Breast epithelium (tissue), 4 donors: ENCODE results near the gene CCDC27. TPM values are rescaled to one million over a fixed set of nuclear protein-coding genes. Genes with fewer than 3 reads are reported as not detected.
A peak's percentile ranks its signal among the peaks of the same experiment; 100 is the strongest.

Source experiments
- DNase-seq, 2 donors: peaks; one replicate each; pipeline ENCODE4 v3.0.0-alpha.2; 2019; ENCODE audit warnings: low spot score in 2 of 2
- H3K27ac ChIP-seq, 2 donors: fragments of 200-600 bp; sonication (generic) in 1 of 2; one replicate each; pipeline ENCODE4 v1.5.1; 2016 to 2019; ENCODE audit warnings: mild to moderate bottlenecking in 1 of 2
- H3K27me3 ChIP-seq, 2 donors: fragments of 200-600 bp; sonication (generic) in 1 of 2; one replicate each; pipeline versions ENCODE4 v1.5.1 to v1.6.0; 2017 to 2019; ENCODE audit warnings: control low read depth in 1 of 2, mild to moderate bottlenecking in 1 of 2
- H3K36me3 ChIP-seq: fragments of 200-600 bp; one replicate; pipeline ENCODE4 v1.5.1; 2019
- H3K4me1 ChIP-seq, 2 donors: fragments of 200-600 bp; sonication (generic); one replicate each; pipeline ENCODE4 v1.5.1; 2016 to 2019; ENCODE audit warnings: control low read depth in 1 of 2
- H3K4me3 ChIP-seq, 3 donors: fragments of 200-600 bp; sonication (generic); 1 replicate in 2 of 3; 2 replicates in 1 of 3; pipeline ENCODE4 v1.5.1; 2016 to 2019; ENCODE audit warnings: mild to moderate bottlenecking in 3 of 3, moderate library complexity in 2 of 3
- H3K9me3 ChIP-seq, 2 donors: fragments of 200-600 bp; sonication (generic) in 1 of 2; one replicate each; pipeline ENCODE4 v1.5.1; 2016 to 2019; ENCODE audit warnings: control low read depth in 1 of 2
- CTCF ChIP-seq, 3 donors: fragments of 450-650 bp; IDR thresholded peaks; one replicate each; pipeline ENCODE4 v1.5.1; 2016 to 2017; ENCODE audit warnings: antibody characterized with exemption in 3 of 3, mild to moderate bottlenecking in 3 of 3, moderate library complexity in 3 of 3
- POLR2A ChIP-seq: fragments of 450-650 bp; IDR thresholded peaks from one replicate; pipeline ENCODE4 v1.6.1; 2016; ENCODE audit warnings: antibody characterized with exemption, mild to moderate bottlenecking, moderate library complexity
- POLR2AphosphoS5 ChIP-seq, 3 donors: sonication (generic); formaldehyde crosslinking; IDR thresholded peaks; one replicate each; pipeline ENCODE4 v1.6.1; 2017; ENCODE audit warnings: antibody characterized with exemption in 3 of 3
- intact Hi-C: fragments of 100-400 bp; cut with DNase I; formaldehyde crosslinking; loops from one replicate; pipeline ENCODE4 v1.15.1; 2023; ENCODE audit warnings: low total_unique reads
- total RNA-seq, 3 donors: library from RNA; depleted of rRNA; stranded (reverse); fragments of >200 nt; gene quantifications; one replicate each; pipeline ENCODE4 v1.1.0, GENCODE V29; 2016

Gene CCDC27
- total RNA-seq, 3 donors from 2014 or later, result not detected

DNA sequence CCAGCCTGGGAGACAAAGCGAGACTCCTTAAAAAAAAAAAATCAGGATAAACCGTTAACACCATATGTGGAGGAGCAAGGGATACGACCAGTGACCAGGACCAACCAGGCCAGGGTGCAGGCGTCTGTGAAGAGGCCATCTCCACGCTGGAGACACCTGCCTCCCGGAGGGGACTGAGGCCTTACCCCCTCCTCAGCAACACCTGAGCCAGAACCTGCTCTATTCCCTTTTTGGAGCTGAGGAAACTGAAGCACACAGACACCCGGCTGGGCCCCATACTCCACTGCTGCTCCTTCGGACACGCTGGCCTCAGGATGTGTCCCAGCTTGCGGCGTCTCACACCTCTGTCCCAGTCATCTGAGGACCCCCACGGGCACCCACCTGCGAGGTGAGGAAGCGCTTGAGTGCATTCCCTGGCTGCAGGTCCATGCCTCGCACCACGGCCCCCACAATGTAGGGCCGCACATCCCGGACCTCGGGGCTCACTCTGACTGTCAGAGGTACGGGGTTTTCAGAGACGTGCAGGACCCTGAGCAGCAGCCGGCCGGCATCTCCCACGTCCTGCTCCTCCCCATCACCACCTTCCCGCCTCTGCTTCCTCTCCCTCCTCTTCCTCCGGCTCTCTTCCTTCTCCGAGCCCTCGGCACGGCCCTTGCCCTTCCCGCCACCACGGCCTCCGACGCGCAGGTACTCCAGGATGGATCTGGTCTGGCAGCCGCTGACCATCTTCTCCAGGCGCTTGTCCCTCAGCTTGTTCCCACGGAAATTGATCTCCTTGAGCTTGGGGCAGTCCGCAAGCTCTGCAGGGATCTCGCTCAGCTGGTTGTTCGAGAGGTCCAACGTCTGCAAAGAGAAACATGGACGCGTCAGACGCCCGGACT lies 34.5 kb downstream of the CCDC27 start:
- intact Hi-C loops, result no loop called here
- no peak overlapping the region for H3K27ac ChIP-seq
- no peak overlapping the region for H3K4me3 ChIP-seq
- no peak for DNase-seq
- TF ChIP-seq POLR2AphosphoS5 (IDR thresholded peaks at IDR 0.05) (no peak), POLR2A (no peak), CTCF (IDR thresholded peaks at IDR 0.05) (no peak)
- peaks cover 5% of the 10 kb centered on the region for H3K36me3 ChIP-seq
- no peaks in the 10 kb centered on the region for H3K27me3 ChIP-seq
- H3K9me3 ChIP-seq, result no peaks in the 10 kb centered on the region
- peaks cover 0 to 6% of the 10 kb centered on the region in 2 donors for H3K4me1 ChIP-seq

- Histone ChIP-seq H3K4me3 (no peak overlapping the region), H3K4me1 (peaks cover 0 to 6% of the 10 kb centered on the region in 2 donors), H3K27ac (no peak overlapping the region), H3K27me3 (no peaks in the 10 kb centered on the region), H3K36me3 (peaks cover 5% of the 10 kb centered on the region), H3K9me3 (no peaks in the 10 kb centered on the region)
- intact Hi-C loops, result no loop called here
- DNase-seq, result no peak
- TF ChIP-seq CTCF (IDR thresholded peaks at IDR 0.05) (no peak), POLR2AphosphoS5 (IDR thresholded peaks at IDR 0.05) (no peak), POLR2A (no peak)
Measured at GRCh38 chr1:3787349-3787715, 35.1 kb downstream of the CCDC27 start.

DNA sequence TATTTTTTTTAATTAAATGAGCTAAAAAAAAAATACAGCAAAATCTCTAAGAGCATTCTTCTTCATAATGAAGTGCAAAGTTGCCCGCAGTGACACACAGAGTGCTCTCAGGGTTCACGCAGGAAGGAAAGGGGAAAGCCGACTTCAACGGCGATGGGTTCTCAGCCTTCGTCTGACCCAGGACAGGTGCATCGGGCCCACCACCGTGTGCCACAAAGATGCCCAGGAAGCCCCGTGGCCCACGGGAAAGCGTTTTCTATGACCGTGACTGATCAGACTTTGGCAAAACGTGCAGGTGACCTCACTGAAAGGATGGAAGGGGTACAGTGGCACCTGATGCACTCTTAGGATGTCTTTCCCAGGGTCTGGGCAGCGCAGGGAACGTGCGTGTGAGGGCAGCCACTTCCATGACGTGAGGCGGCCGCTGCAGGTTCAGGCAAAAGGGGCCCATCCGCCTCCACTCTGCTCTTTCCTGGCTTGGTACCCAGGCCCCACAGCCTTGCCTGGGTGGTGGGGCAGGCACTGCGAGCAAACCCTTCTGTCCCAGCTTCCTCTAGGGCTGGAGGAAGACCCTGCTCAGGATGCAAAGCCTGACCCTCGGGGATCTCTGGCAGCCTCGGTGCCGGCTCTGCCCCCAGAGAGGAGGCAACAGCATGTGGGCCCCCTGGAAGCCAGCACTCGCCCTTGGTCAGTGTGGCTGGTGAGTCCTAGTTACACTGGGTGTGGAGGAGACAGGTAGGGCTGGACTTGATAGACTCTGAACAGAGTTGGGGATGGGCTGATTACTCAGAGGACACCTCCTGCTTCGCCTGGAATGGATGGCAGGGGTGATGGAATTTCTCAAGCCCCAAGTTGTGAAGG lies 35.7 kb downstream of the CCDC27 start:
- Histone ChIP-seq H3K27ac (peak overlapping the region in 1 of 2 donors; percentile 17), H3K36me3 (peaks cover 5% of the 10 kb centered on the region), H3K4me1 (peaks cover 0 to 6% of the 10 kb centered on the region in 2 donors), H3K4me3 (no peak overlapping the region), H3K27me3 (no peaks in the 10 kb centered on the region), H3K9me3 (no peaks in the 10 kb centered on the region)
- intact Hi-C loops, result no loop called here
- TF ChIP-seq CTCF (IDR thresholded peaks at IDR 0.05) (no peak), POLR2A (no peak), POLR2AphosphoS5 (IDR thresholded peaks at IDR 0.05) (no peak)
- no peak for DNase-seq

GRCh38 chr1:3788756-3789420 lies 36.6 kb downstream of the CCDC27 start:
- intact Hi-C loops, result no loop called here
- Histone ChIP-seq H3K27ac (peak overlapping the region; percentile 17 to 43), H3K9me3 (no peaks in the 10 kb centered on the region), H3K4me3 (no peak overlapping the region), H3K27me3 (no peaks in the 10 kb centered on the region), H3K36me3 (peaks cover 5% of the 10 kb centered on the region), H3K4me1 (peaks cover 3 to 6% of the 10 kb centered on the region in 2 donors)
- no peak for DNase-seq
- TF ChIP-seq CTCF (IDR thresholded peaks at IDR 0.05), result no peak
- TF ChIP-seq POLR2AphosphoS5 (IDR thresholded peaks at IDR 0.05), result no peak
- no peak for TF ChIP-seq POLR2A
